ENCODE measurements around the gene GALM.

- TF ChIP-seq CTCF (IDR thresholded peaks at IDR 0.05; ENCODE audit: poor library complexity) (no peak), EZH2phosphoT487 (IDR thresholded peaks at IDR 0.05; ENCODE audit: low read depth, severe bottlenecking, unreplicated experiment) (no peak), EZH2 (IDR thresholded peaks at IDR 0.05; ENCODE audit: borderline replicate concordance) (no peak)
Measured at GRCh38 chr2:38671946-38672345, 6.0 kb downstream of the GALM start.

Measured in hepatocyte (in vitro differentiated cells).